B cell (primary cell): Measurements from ENCODE around the gene CDH1. TPM values are rescaled to one million over a fixed set of nuclear protein-coding genes. Genes with fewer than 3 reads are reported as not detected.

Source experiments
- ATAC-seq: fragments of 200-7000 bp; cut with Tn5 transposase; one replicate; pipeline ENCODE4 v1.10.0; 2021; ENCODE audit warnings: low read depth, mild to moderate bottlenecking, moderate number of reproducible peaks, moderate library complexity
- CTCF ChIA-PET: fragments of 350-600 bp; sonication (Branson Sonifier 250); formaldehyde crosslinking; loops from one replicate; lab custom pipeline; 2021; ENCODE audit warnings: antibody characterized with exemption, inconsistent platforms; lab: Charles Lee
- POLR2A ChIA-PET: fragments of 350-600 bp; sonication (Branson Sonifier 250); formaldehyde crosslinking; loops from one replicate; lab custom pipeline; 2021; ENCODE audit warnings: antibody characterized with exemption; lab: Charles Lee
- DNase-seq: peaks from one replicate; pipeline ENCODE4 v3.0.0; 2013
- H2AFZ ChIP-seq: 2 replicates; pipeline ENCODE4 v1.6.1; 2012; ENCODE audit warnings: mild to moderate bottlenecking, low read depth, low read length; ENCODE audit not compliant: insufficient read depth, poor library complexity, severe bottlenecking
- H3K27ac ChIP-seq, 2 donors: 1 replicate in 1 of 2; 2 replicates in 1 of 2; pipeline ENCODE4 v1.5.1; 2012 to 2013; ENCODE audit warnings: low read length in 2 of 2, mild to moderate bottlenecking in 2 of 2, moderate library complexity in 1 of 2
- H3K27me3 ChIP-seq, 4 experiments: fragments of 200-600 bp in 1 of 4; sonication (generic) in 1 of 4; replicated peaks in 1 of 4; 1 replicate in 2 of 4; 2 replicates in 2 of 4; pipeline versions ENCODE4 v1.6.1 to v1.7.0; 2013 to 2016; ENCODE audit warnings: low read length in 3 of 4, mild to moderate bottlenecking in 2 of 4, mixed read lengths in 1 of 4, moderate library complexity in 1 of 4; ENCODE audit not compliant: insufficient read depth in 4 of 4, control insufficient read depth in 3 of 4; ENCODE audit errors: control extremely low read depth in 1 of 4
- H3K36me3 ChIP-seq, 2 experiments: replicated peaks in 1 of 2; 1 replicate in 1 of 2; 2 replicates in 1 of 2; pipeline versions ENCODE4 v1.6.1 to v1.7.1; 2013; ENCODE audit warnings: low read length in 1 of 2; ENCODE audit not compliant: insufficient read depth in 2 of 2, control insufficient read depth in 1 of 2; ENCODE audit errors: control extremely low read depth in 1 of 2, extremely low read depth in 1 of 2
- H3K4me1 ChIP-seq, 2 donors: fragments of 200-600 bp in 1 of 2; sonication (generic) in 1 of 2; 1 replicate in 1 of 2; 2 replicates in 1 of 2; pipeline versions ENCODE4 v1.5.1 to v1.6.1; 2013 to 2017; ENCODE audit warnings: low read length in 2 of 2; ENCODE audit not compliant: control insufficient read depth in 2 of 2, insufficient read depth in 2 of 2
- H3K4me2 ChIP-seq: replicated peaks from 2 replicates; pipeline ENCODE3; 2012; ENCODE audit warnings: mild to moderate bottlenecking, low read depth, low read length; ENCODE audit not compliant: poor library complexity, severe bottlenecking
- H3K4me3 ChIP-seq, 5 experiments: fragments of 200-600 bp in 1 of 5; sonication (generic) in 1 of 5; 1 replicate in 3 of 5; 2 replicates in 2 of 5; pipeline versions ENCODE4 v1.5.1 to v1.7.0; 2011 to 2016; ENCODE audit warnings: low read length in 4 of 5, mild to moderate bottlenecking in 4 of 5, low read depth in 2 of 5, control low read depth in 1 of 5, moderate library complexity in 1 of 5; ENCODE audit not compliant: insufficient read depth in 1 of 5; ENCODE audit errors: control extremely low read depth in 1 of 5, extremely low read depth in 1 of 5
- H3K79me2 ChIP-seq: fragments of 200-600 bp; sonication (generic); one replicate; pipeline ENCODE4 v1.6.0; 2016; ENCODE audit warnings: low read length; ENCODE audit not compliant: control insufficient read depth, insufficient read depth
- H3K9ac ChIP-seq: fragments of 200-600 bp; sonication (generic); 2 replicates; pipeline ENCODE4 v1.6.1; 2017; ENCODE audit warnings: mild to moderate bottlenecking, low read length, moderate library complexity
- H3K9me3 ChIP-seq, 3 donors: one replicate each; pipeline versions ENCODE4 v1.6.1 to v1.7.1; 2013; ENCODE audit warnings: low read length in 2 of 3; ENCODE audit not compliant: control insufficient read depth in 2 of 3, insufficient read depth in 1 of 3; ENCODE audit errors: control extremely low read depth in 1 of 3
- H4K20me1 ChIP-seq: 2 replicates; pipeline ENCODE4 v1.6.0; 2012; ENCODE audit warnings: mild to moderate bottlenecking, low read length; ENCODE audit not compliant: insufficient read depth, control insufficient read depth, poor library complexity, severe bottlenecking
- H3K27ac Mint-ChIP-seq: one replicate; pipeline ENCODE4 v1.8.0; 2021; ENCODE audit warnings: mixed read lengths
- H3K27me3 Mint-ChIP-seq: one replicate; pipeline ENCODE4 v1.8.0; 2021; ENCODE audit warnings: mixed read lengths
- H3K4me1 Mint-ChIP-seq: one replicate; pipeline ENCODE4 v1.8.0; 2021; ENCODE audit warnings: mixed read lengths
- H3K4me3 Mint-ChIP-seq: one replicate; pipeline ENCODE4 v1.8.0; 2021; ENCODE audit warnings: mixed read lengths
- H3K9me3 Mint-ChIP-seq: one replicate; pipeline ENCODE4 v1.8.0; 2022; ENCODE audit warnings: mixed read lengths; ENCODE audit not compliant: insufficient read depth
- CTCF ChIP-seq: fragments of 200-600 bp; IDR thresholded peaks from one replicate; pipeline ENCODE4 v1.8.0; 2022; ENCODE audit warnings: antibody characterized with exemption, mild to moderate bottlenecking
- EZH2 ChIP-seq: IDR thresholded peaks from 2 replicates; pipeline ENCODE4 v1.6.1; 2012; ENCODE audit warnings: borderline replicate concordance, low read depth, mild to moderate bottlenecking, moderate library complexity, low read length; ENCODE audit not compliant: insufficient read depth, poor library complexity, severe bottlenecking
- WGBS: methylation state at CpG from one replicate; pipeline ENCODE4 v1.1.5; 2013; ENCODE audit warnings: missing lambda C conversion rate; ENCODE audit not compliant: insufficient coverage; 5-methylcytosine and 5-hydroxymethylcytosine counted together
- intact Hi-C: fragments of 100-400 bp; cut with micrococcal nuclease; formaldehyde crosslinking; loops from one replicate; pipeline ENCODE4 v1.10.0; 2022
- polyA plus RNA-seq: library from polyadenylated mRNA; depleted of rRNA; stranded (reverse); fragments of >200 nt; gene quantifications from 2 replicates; pipeline ENCODE4 v1.2.3, GENCODE V29; 2012
- total RNA-seq, 2 donors: library from RNA; stranded (reverse); fragments of 120-200 nt in 1 of 2; gene quantifications; 1 replicate in 1 of 2; 2 replicates in 1 of 2; pipeline versions ENCODE4 v1.2.3 to v1.2.4, GENCODE V29; 2013 to 2022

Gene CDH1
- total and polyA plus RNA-seq, 2 donors (not counting 1 experiment from before 2014, with no cell fraction given), result 2.0 TPM; not detected in 1

GRCh38 chr16:68722119-68723024, 14.7 kb upstream of the CDH1 start:
- Histone ChIP-seq H3K4me2 (no peak overlapping the region), H3K27ac (no peak overlapping the region), H3K9me3 (peaks cover 0 to 3% (median 0%) of the 10 kb centered on the region in 3 donors), H2AFZ (no peak overlapping the region), H3K79me2 (no peaks in the 10 kb centered on the region), H3K4me1 (peaks cover 0 to 2% of the 10 kb centered on the region in 2 donors), H3K4me3 (no peak overlapping the region), H3K27me3 (no peaks in the 10 kb centered on the region), H3K9ac (no peak overlapping the region), H3K36me3 (no peaks in the 10 kb centered on the region), H4K20me1 (no peaks in the 10 kb centered on the region)
- intact Hi-C loops, result loop anchor here (5.0 kb wide), 1 partner anchor 35 kb away; no protein-coding TSS in a partner anchor
- WGBS, result 88% methylated on average over 4 of the region's 12 CpGs
- Mint-ChIP-seq H3K9me3 (no peaks in the 10 kb centered on the region), H3K4me3 (no peak overlapping the region), H3K4me1 (peaks cover 10% of the 10 kb centered on the region), H3K27ac (no peak overlapping the region), H3K27me3 (no peaks in the 10 kb centered on the region)
- ATAC-seq, result no peak
- ChIA-PET CTCF (interaction anchor here (0.6 kb wide), 1 partner anchor 82 kb away, joined by 3 read pairs; no protein-coding TSS in a partner anchor), POLR2A (interaction anchor here (0.7 kb wide), 1 partner anchor 47 kb away, joined by 3 read pairs; no protein-coding TSS in a partner anchor)
- DNase-seq, result no peak
- no peak for TF ChIP-seq EZH2
- TF ChIP-seq CTCF, result no peak

GRCh38 chr16:68724797-68725196, 12.3 kb upstream of the CDH1 start:
- TF ChIP-seq EZH2 (no peak), CTCF (no peak)
- Mint-ChIP-seq H3K4me1 (peaks cover 8% of the 10 kb centered on the region), H3K9me3 (no peaks in the 10 kb centered on the region), H3K27ac (no peak overlapping the region), H3K4me3 (no peak overlapping the region), H3K27me3 (peaks cover 8% of the 10 kb centered on the region)
- POLR2A ChIA-PET, result no interaction called here
- Histone ChIP-seq H3K9ac (no peak overlapping the region), H3K27me3 (no peaks in the 10 kb centered on the region), H3K27ac (no peak overlapping the region), H3K36me3 (no peaks in the 10 kb centered on the region), H2AFZ (no peak overlapping the region), H3K79me2 (no peaks in the 10 kb centered on the region), H4K20me1 (no peaks in the 10 kb centered on the region), H3K4me1 (peaks cover 0 to 2% of the 10 kb centered on the region in 2 donors), H3K4me3 (no peak overlapping the region), H3K4me2 (no peak overlapping the region), H3K9me3 (no peaks in the 10 kb centered on the region)
- 84% methylated on average over 3 of the region's 3 CpGs for WGBS
- no peak for ATAC-seq
- DNase-seq, result no peak
- intact Hi-C loops, result loop anchor here (5.0 kb wide), 1 partner anchor 33 kb away; no protein-coding TSS in a partner anchor
- CTCF ChIA-PET, result no interaction called here
